ENCODE measurements around the gene CT47C1.
A peak's percentile ranks its signal among the peaks of the same experiment; 100 is the strongest.
"Not testable (repeated sequence)": the region's sequence is repeated elsewhere in the genome, so short reads cannot be mapped to it uniquely, and the experiment has no call there.

CT47C1 gene

GRCh38 chrX:119072744-119073143 is at the start of gene CT47C1:
Gene CT47C1, plus strand, starts transcription at chrX:119072993. Its CDS starts 233 bp downstream, at chrX:119073226.
- DNase-seq: no peak

GRCh38 chrX:119025900-119026299 is 46.9 kb upstream of the CT47C1 start:
- DNase-seq: no peak

GRCh38 chrX:119026344-119026743 is 46.4 kb upstream of the CT47C1 start:
- not testable (repeated sequence) for DNase-seq

- not testable (repeated sequence) for DNase-seq
These were observed 44.6 kb upstream of the CT47C1 start for GRCh38 chrX:119027960-119028732.

GRCh38 chrX:119028733-119029330 is 44.0 kb upstream of the CT47C1 start:
- no peak for DNase-seq

- not testable (repeated sequence) for DNase-seq
These were observed 43.1 kb upstream of the CT47C1 start for GRCh38 chrX:119029656-119030055.

- no peak for DNase-seq
These were observed 41.8 kb upstream of the CT47C1 start for GRCh38 chrX:119030990-119031389.

GRCh38 chrX:119036107-119037029 is 36.4 kb upstream of the CT47C1 start:
- DNase-seq: no peak

- no peak for DNase-seq
These were observed 32.4 kb upstream of the CT47C1 start for GRCh38 chrX:119040432-119040831.

GRCh38 chrX:119041175-119041574 is 31.6 kb upstream of the CT47C1 start:
- DNase-seq: no peak

GRCh38 chrX:119042040-119042439 is 30.8 kb upstream of the CT47C1 start:
- DNase-seq: no peak

GRCh38 chrX:119042996-119043395 is 29.8 kb upstream of the CT47C1 start:
- DNase-seq: no peak

GRCh38 chrX:119045884-119046283 is 26.9 kb upstream of the CT47C1 start:
- no peak for DNase-seq

- no peak for DNase-seq
These were observed 17.1 kb upstream of the CT47C1 start for GRCh38 chrX:119055687-119056086.

- no peak for DNase-seq
These were observed 9.9 kb upstream of the CT47C1 start for GRCh38 chrX:119062750-119063374.

GRCh38 chrX:119063428-119063827 is 9.4 kb upstream of the CT47C1 start:
- DNase-seq: no peak

- peak; percentile 0 for DNase-seq
These were observed 5.6 kb upstream of the CT47C1 start for GRCh38 chrX:119067023-119067739.

GRCh38 chrX:119069128-119069527 is 3.7 kb upstream of the CT47C1 start:
- DNase-seq: no peak

- DNase-seq: no peak
These were observed 3.0 kb upstream of the CT47C1 start for GRCh38 chrX:119069762-119070161.

- DNase-seq: no peak
These were observed 1.4 kb upstream of the CT47C1 start for GRCh38 chrX:119071381-119071780.

GRCh38 chrX:119073200-119073905 is 560 bp downstream of the CT47C1 start:
- no peak for DNase-seq

GRCh38 chrX:119073911-119074310 is 1.1 kb downstream of the CT47C1 start:
- no peak for DNase-seq

All from NCI-H2171 treated with DMSO at 0.1 percent for 48 hours (cell line).